BJ (cell line): ENCODE data around the gene DNMT1. TPM values are rescaled to one million over a fixed set of nuclear protein-coding genes. Genes with fewer than 3 reads are reported as not detected.

Experiments
- CTCF ChIA-PET: fragments of 350-600 bp; formaldehyde crosslinking; extraction: SDS; loops from one replicate; lab custom pipeline; 2021; ENCODE audit warnings: antibody characterized with exemption, inconsistent platforms; lab: Yijun Ruan, JAX
- POLR2A ChIA-PET: fragments of 300-600 bp; sonication (Branson Sonifier 250); formaldehyde crosslinking; extraction: SDS; loops from one replicate; lab custom pipeline; 2021; ENCODE audit warnings: antibody characterized with exemption; lab: Charles Lee
- DNase-seq: peaks from one replicate; pipeline ENCODE4 v3.0.0-alpha.2; 2011; ENCODE audit warnings: low read depth
- H3K27me3 ChIP-seq: 2 replicates; pipeline ENCODE4 v1.6.0; 2011; ENCODE audit warnings: low read length; ENCODE audit not compliant: control insufficient read depth, insufficient read depth
- H3K36me3 ChIP-seq: 2 replicates; pipeline ENCODE4 v1.5.1; 2011; ENCODE audit warnings: low read length; ENCODE audit not compliant: control insufficient read depth, insufficient read depth
- H3K4me3 ChIP-seq: 2 replicates; pipeline ENCODE4 v1.5.1; 2011; ENCODE audit warnings: low read depth, mild to moderate bottlenecking, control low read depth, low read length
- polyA plus RNA-seq: library from polyadenylated mRNA; depleted of rRNA; stranded (reverse); fragments of >200 nt; gene quantifications from 2 replicates; pipeline ENCODE4 v1.2.3, GENCODE V29; 2011; rRNA removed
- small RNA-seq: library from RNA; depleted of rRNA; stranded (forward); fragments of <200 nt; gene quantifications from one replicate; pipeline ENCODE3, GENCODE V24; 2012; ENCODE audit warnings: low replicate concordance, low read depth; ENCODE audit not compliant: insufficient read length
- TF ChIP-seq, protein P1 (sequence below): IDR thresholded peaks from 2 replicates; pipeline ENCODE4 v1.5.1; 2011; ENCODE audit warnings: low read depth, mild to moderate bottlenecking, control low read depth, inconsistent platforms, low read length, moderate library complexity; ENCODE audit not compliant: insufficient read depth

Gene DNMT1
- polyA plus RNA-seq, 1 experiment, result 31.5 TPM

- H3K4me3 ChIP-seq, result peak within 1 kb of the TSS; percentile 99
- ChIA-PET CTCF (no interaction called here), POLR2A (no interaction called here)
- peaks cover 9% of the 10 kb centered on the region for H3K36me3 ChIP-seq
- DNase-seq, result no peak
- H3K27me3 ChIP-seq, result no peaks in the 10 kb centered on the region
- TF ChIP-seq, protein P1, sequence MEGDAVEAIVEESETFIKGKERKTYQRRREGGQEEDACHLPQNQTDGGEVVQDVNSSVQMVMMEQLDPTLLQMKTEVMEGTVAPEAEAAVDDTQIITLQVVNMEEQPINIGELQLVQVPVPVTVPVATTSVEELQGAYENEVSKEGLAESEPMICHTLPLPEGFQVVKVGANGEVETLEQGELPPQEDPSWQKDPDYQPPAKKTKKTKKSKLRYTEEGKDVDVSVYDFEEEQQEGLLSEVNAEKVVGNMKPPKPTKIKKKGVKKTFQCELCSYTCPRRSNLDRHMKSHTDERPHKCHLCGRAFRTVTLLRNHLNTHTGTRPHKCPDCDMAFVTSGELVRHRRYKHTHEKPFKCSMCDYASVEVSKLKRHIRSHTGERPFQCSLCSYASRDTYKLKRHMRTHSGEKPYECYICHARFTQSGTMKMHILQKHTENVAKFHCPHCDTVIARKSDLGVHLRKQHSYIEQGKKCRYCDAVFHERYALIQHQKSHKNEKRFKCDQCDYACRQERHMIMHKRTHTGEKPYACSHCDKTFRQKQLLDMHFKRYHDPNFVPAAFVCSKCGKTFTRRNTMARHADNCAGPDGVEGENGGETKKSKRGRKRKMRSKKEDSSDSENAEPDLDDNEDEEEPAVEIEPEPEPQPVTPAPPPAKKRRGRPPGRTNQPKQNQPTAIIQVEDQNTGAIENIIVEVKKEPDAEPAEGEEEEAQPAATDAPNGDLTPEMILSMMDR, result no peak
Measured at GRCh38 chr19:10085641-10086590, 108.8 kb downstream of the DNMT1 start, which contains the start of gene SHFL. Gene SHFL (plus strand): TSS chr19:10086317. CDS start chr19:10086428, 111 bp downstream.

- TF ChIP-seq, protein P1, result no peak
- POLR2A ChIA-PET, result no interaction called here
Measured at GRCh38 chr19:10084803-10085202, 110.0 kb downstream of the DNMT1 start.

GRCh38 chr19:10083911-10084310 is 110.8 kb downstream of the DNMT1 start:
- Histone ChIP-seq H3K36me3 (no peaks in the 10 kb centered on the region), H3K4me3 (no peak overlapping the region), H3K27me3 (no peaks in the 10 kb centered on the region)
- ChIA-PET CTCF (interaction anchor here (0.6 to 3.1 kb wide), 3 partner anchors 13 to 56 kb away, joined by 3 to 11 read pairs (median 4); no protein-coding TSS in a partner anchor), POLR2A (no interaction called here)
- TF ChIP-seq, protein P1, result no peak
- DNase-seq, result no peak

More at GRCh38 chr19:10084803-10085202, 110.0 kb downstream of the DNMT1 start:
- Histone ChIP-seq H3K36me3 (peaks cover 7% of the 10 kb centered on the region), H3K27me3 (no peaks in the 10 kb centered on the region), H3K4me3 (no peak overlapping the region)
- CTCF ChIA-PET, result interaction anchor here (1.0 kb wide), 1 partner anchor 12 kb away, joined by 3 read pairs; no protein-coding TSS in a partner anchor
- no peak for DNase-seq

Small RNA genes lying within 50 kb of the gene (small RNA-seq; reads per million reads assigned to genes)
- not detected for gene MIR4322
- 4.4 reads per million, percentile 57 among the genes with 10 or more reads in this experiment for gene SNORD105
- gene SNORD105B, result 1.7 reads per million

Other genes starting within 250 kb of the DNMT1 start
- 15.0 and 24.9 TPM in 2 replicates for gene COL5A3, start 184.4 kb downstream of the DNMT1 start, polyA plus RNA-seq
- 0.05 and 0.21 TPM in 2 replicates for gene RDH8, start 181.5 kb downstream of the DNMT1 start, polyA plus RNA-seq
- gene SHFL, start 108.6 kb downstream of the DNMT1 start, polyA plus RNA-seq, result 30.1 and 42.2 TPM in 2 replicates
- 0.22 and 0.25 TPM in 2 replicates for gene ANGPTL6, start 92.3 kb downstream of the DNMT1 start, polyA plus RNA-seq
- 16.9 and 18.1 TPM in 2 replicates for gene PPAN, start 88.6 kb downstream of the DNMT1 start, polyA plus RNA-seq
- 1.6 and 2.4 TPM in 2 replicates for gene P2RY11, start 83.3 kb downstream of the DNMT1 start, polyA plus RNA-seq
- gene EIF3G, start 75.1 kb downstream of the DNMT1 start, polyA plus RNA-seq, result 129 and 169 TPM in 2 replicates
- gene S1PR2, start 36.4 kb upstream of the DNMT1 start, polyA plus RNA-seq, result 10.4 and 12.5 TPM in 2 replicates
- 35.4 and 58.7 TPM in 2 replicates for gene MRPL4, start 57.3 kb upstream of the DNMT1 start, polyA plus RNA-seq
- gene ICAM1, start 76.2 kb upstream of the DNMT1 start, polyA plus RNA-seq, result 42.5 and 55.9 TPM in 2 replicates
- 1.1 and 1.5 TPM in 2 replicates for gene ICAM4, start 92.0 kb upstream of the DNMT1 start, polyA plus RNA-seq
- 6.7 and 9.2 TPM in 2 replicates for gene ICAM5, start 95.0 kb upstream of the DNMT1 start, polyA plus RNA-seq
- gene ZGLP1, start 114.9 kb upstream of the DNMT1 start, polyA plus RNA-seq, result 1.2 TPM in 2 replicates
- gene FDX2, start 121.1 kb upstream of the DNMT1 start, polyA plus RNA-seq, result 25.6 and 40.1 TPM in 2 replicates
- 2.5 and 5.1 TPM in 2 replicates for gene RAVER1, start 138.6 kb upstream of the DNMT1 start, polyA plus RNA-seq
- 11.7 and 17.3 TPM in 2 replicates for gene ICAM3, start 144.7 kb upstream of the DNMT1 start, polyA plus RNA-seq
- gene TYK2, start 185.6 kb upstream of the DNMT1 start, polyA plus RNA-seq, result 31.7 and 40.9 TPM in 2 replicates
- gene CDC37, start 208.6 kb upstream of the DNMT1 start, polyA plus RNA-seq, result 361 and 429 TPM in 2 replicates
- gene PDE4A, start 225.6 kb upstream of the DNMT1 start, polyA plus RNA-seq, result 3.4 and 4.2 TPM in 2 replicates